B cell (primary cell): ENCODE measurements around the gene POLQ.

ENCODE experiments used
- CTCF ChIP-seq: fragments of 200-600 bp; IDR thresholded peaks from one replicate; pipeline ENCODE4 v1.8.0; 2022; ENCODE audit warnings: antibody characterized with exemption, mild to moderate bottlenecking
- EZH2 ChIP-seq: IDR thresholded peaks from 2 replicates; pipeline ENCODE4 v1.6.1; 2012; ENCODE audit warnings: borderline replicate concordance, low read depth, mild to moderate bottlenecking, moderate library complexity, low read length; ENCODE audit not compliant: insufficient read depth, poor library complexity, severe bottlenecking

GRCh38 chr3:121462565-121462964 lies 83.2 kb downstream of the POLQ start:
- TF ChIP-seq EZH2 (no peak), CTCF (no peak)
